Breast epithelium (tissue), 3 donors: Measurements from ENCODE around the gene TMEM8B.
A peak's percentile ranks its signal among the peaks of the same experiment; 100 is the strongest.

Source experiments
- POLR2A ChIP-seq: fragments of 450-650 bp; IDR thresholded peaks from one replicate; pipeline ENCODE4 v1.6.1; 2016; ENCODE audit warnings: antibody characterized with exemption, mild to moderate bottlenecking, moderate library complexity
- POLR2AphosphoS5 ChIP-seq, 3 donors: sonication (generic); formaldehyde crosslinking; IDR thresholded peaks; one replicate each; pipeline ENCODE4 v1.6.1; 2017; ENCODE audit warnings: antibody characterized with exemption in 3 of 3
- TF ChIP-seq, protein P1 (sequence below), 3 donors: fragments of 450-650 bp; IDR thresholded peaks; one replicate each; pipeline ENCODE4 v1.5.1; 2016 to 2017; ENCODE audit warnings: antibody characterized with exemption in 3 of 3, mild to moderate bottlenecking in 3 of 3, moderate library complexity in 3 of 3

- no peak for TF ChIP-seq POLR2A
- TF ChIP-seq, protein P1, sequence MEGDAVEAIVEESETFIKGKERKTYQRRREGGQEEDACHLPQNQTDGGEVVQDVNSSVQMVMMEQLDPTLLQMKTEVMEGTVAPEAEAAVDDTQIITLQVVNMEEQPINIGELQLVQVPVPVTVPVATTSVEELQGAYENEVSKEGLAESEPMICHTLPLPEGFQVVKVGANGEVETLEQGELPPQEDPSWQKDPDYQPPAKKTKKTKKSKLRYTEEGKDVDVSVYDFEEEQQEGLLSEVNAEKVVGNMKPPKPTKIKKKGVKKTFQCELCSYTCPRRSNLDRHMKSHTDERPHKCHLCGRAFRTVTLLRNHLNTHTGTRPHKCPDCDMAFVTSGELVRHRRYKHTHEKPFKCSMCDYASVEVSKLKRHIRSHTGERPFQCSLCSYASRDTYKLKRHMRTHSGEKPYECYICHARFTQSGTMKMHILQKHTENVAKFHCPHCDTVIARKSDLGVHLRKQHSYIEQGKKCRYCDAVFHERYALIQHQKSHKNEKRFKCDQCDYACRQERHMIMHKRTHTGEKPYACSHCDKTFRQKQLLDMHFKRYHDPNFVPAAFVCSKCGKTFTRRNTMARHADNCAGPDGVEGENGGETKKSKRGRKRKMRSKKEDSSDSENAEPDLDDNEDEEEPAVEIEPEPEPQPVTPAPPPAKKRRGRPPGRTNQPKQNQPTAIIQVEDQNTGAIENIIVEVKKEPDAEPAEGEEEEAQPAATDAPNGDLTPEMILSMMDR (IDR thresholded peaks at IDR 0.05) = peak; percentile 67 to 93 (median 92)
- peak in 1 of 3 donors; percentile 36 for TF ChIP-seq POLR2AphosphoS5 (IDR thresholded peaks at IDR 0.05)
Observed at GRCh38 chr9:35790385-35791296, 38.4 kb upstream of the TMEM8B start.
